ENCODE data around the gene MIER2.
A peak's percentile ranks its signal among the peaks of the same experiment; 100 is the strongest.

MIER2 gene

DNA sequence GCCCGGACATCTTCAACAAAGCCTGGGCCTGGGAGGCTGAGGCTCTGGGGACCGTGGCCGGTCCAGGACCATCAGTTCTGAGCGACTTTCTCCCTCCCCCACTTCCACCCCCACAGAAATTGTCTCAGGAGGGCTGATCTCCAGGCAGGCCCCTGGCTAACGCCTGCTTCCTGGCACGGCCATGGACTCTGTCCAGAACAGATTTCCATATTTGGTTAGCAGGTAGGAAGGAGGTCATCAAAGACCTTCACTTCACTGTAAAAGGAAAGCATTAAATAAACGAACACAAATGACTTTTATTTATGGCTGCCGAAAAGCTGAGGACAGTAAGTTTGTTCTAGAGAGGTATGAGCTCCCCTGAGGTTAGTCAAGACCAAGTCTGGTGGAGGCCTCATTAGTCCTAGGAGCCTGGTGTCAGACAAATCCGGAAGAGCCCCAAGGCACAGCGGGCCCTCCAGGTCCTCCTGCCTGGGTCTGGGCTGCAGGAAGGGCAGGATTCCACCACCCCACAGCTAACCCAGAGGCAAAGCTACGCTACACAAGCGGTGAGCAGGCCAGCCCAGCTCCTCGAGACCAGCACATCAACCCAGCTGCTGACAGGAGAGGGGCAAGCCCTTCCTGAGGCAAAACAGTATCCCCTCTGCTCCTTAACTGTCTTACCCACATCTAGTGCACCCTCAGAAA lies 48.8 kb downstream of the MIER2 start:
- peak overlapping the region; percentile 27 for H3K18ac ChIP-seq (ENCODE audit: low read length)
- no peak overlapping the region for H4K8ac ChIP-seq (ENCODE audit: low read depth, low read length)
- H3K36me3 ChIP-seq (replicated peaks in 1 of 2; ENCODE audit: control insufficient read depth in 2 of 2, insufficient read depth in 2 of 2, low read length in 2 of 2): no peaks in the 10 kb centered on the region
- H3K4me2 ChIP-seq (ENCODE audit: insufficient read depth, low read length, poor library complexity, severe bottlenecking): no peak overlapping the region
- WGBS, 2 donors (ENCODE audit: extremely low coverage in 2 of 2, insufficient read length in 2 of 2, insufficient replicate concordance in 1 of 2): no CpG with 5 or more reads among the region's 13 CpGs
- no peak for DNase-seq (ENCODE audit: low spot score)
- H2AK5ac ChIP-seq (ENCODE audit: low read depth, low read length): peak overlapping the region; percentile 25
- H4K91ac ChIP-seq (ENCODE audit: low read depth, low read length, poor library complexity): no peak overlapping the region
- H3K4ac ChIP-seq (ENCODE audit: low read length): no peak overlapping the region
- H3K27me3 ChIP-seq (ENCODE audit: control insufficient read depth in 3 of 3, insufficient read depth in 3 of 3, low read depth in 1 of 3, low read length in 3 of 3): peaks cover 12 to 49% (median 39%) of the 10 kb centered on the region in 3 experiments
- H3K9ac ChIP-seq (ENCODE audit: low read depth, low read length, poor library complexity): no peak overlapping the region
- peaks cover 2 to 13% of the 10 kb centered on the region in 2 donors for H3K9me3 ChIP-seq (replicated peaks in 1 of 2; ENCODE audit: control insufficient read depth in 2 of 2, insufficient read depth in 1 of 2, low read depth in 1 of 2, low read length in 2 of 2)
- no peak overlapping the region for H2AFZ ChIP-seq (ENCODE audit: low read length)
- no peaks in the 10 kb centered on the region for H3K79me1 ChIP-seq (ENCODE audit: low read depth, low read length)
- H2BK120ac ChIP-seq (ENCODE audit: low read depth, low read length): no peak overlapping the region
- H3K14ac ChIP-seq (ENCODE audit: low read length): no peak overlapping the region
- H3K4me1 ChIP-seq (ENCODE audit: control insufficient read depth in 2 of 2, insufficient read depth in 1 of 2, low read depth in 1 of 2, low read length in 2 of 2): peaks cover 7 to 10% of the 10 kb centered on the region in 2 donors
- H2BK12ac ChIP-seq (ENCODE audit: low read length): no peak overlapping the region
- H3K27ac ChIP-seq (replicated peaks; ENCODE audit: low read length): no peak overlapping the region
- H2BK5ac ChIP-seq (ENCODE audit: low read length): no peak overlapping the region
- H3K23ac ChIP-seq (ENCODE audit: low read depth, low read length, poor library complexity): no peak overlapping the region
- peak overlapping the region; percentile 67 for H2BK15ac ChIP-seq (ENCODE audit: low read length)
- H3K4me3 ChIP-seq (ENCODE audit: low read length in 2 of 2): no peak overlapping the region

- Histone ChIP-seq H2BK120ac (ENCODE audit: low read depth, low read length) (no peak overlapping the region), H3K4me1 (ENCODE audit: control insufficient read depth in 2 of 2, insufficient read depth in 1 of 2, low read depth in 1 of 2, low read length in 2 of 2) (peaks cover 12 to 13% of the 10 kb centered on the region in 2 donors), H2AK5ac (ENCODE audit: low read depth, low read length) (peak overlapping the region; percentile 25), H3K79me1 (ENCODE audit: low read depth, low read length) (no peaks in the 10 kb centered on the region), H3K14ac (ENCODE audit: low read length) (peak overlapping the region; percentile 58), H2BK12ac (ENCODE audit: low read length) (no peak overlapping the region), H3K4ac (ENCODE audit: low read length) (no peak overlapping the region), H2BK5ac (ENCODE audit: low read length) (no peak overlapping the region), H3K18ac (ENCODE audit: low read length) (peak overlapping the region; percentile 78), H2BK15ac (ENCODE audit: low read length) (no peak overlapping the region), H4K8ac (ENCODE audit: low read depth, low read length) (no peak overlapping the region), H3K36me3 (replicated peaks in 1 of 2; ENCODE audit: control insufficient read depth in 2 of 2, insufficient read depth in 2 of 2, low read length in 2 of 2) (no peaks in the 10 kb centered on the region), H4K91ac (ENCODE audit: low read depth, low read length, poor library complexity) (no peak overlapping the region), H3K9me3 (replicated peaks in 1 of 2; ENCODE audit: control insufficient read depth in 2 of 2, insufficient read depth in 1 of 2, low read depth in 1 of 2, low read length in 2 of 2) (peaks cover 2 to 13% of the 10 kb centered on the region in 2 donors), H3K27ac (replicated peaks; ENCODE audit: low read length) (peak overlapping the region; percentile 24), H3K9ac (ENCODE audit: low read depth, low read length, poor library complexity) (no peak overlapping the region), H2AFZ (ENCODE audit: low read length) (peak overlapping the region; percentile 80), H3K4me3 (ENCODE audit: low read length in 2 of 2) (peak overlapping the region in 1 of 2 donors; percentile 23), H3K27me3 (ENCODE audit: control insufficient read depth in 3 of 3, insufficient read depth in 3 of 3, low read depth in 1 of 3, low read length in 3 of 3) (peaks cover 16 to 56% (median 46%) of the 10 kb centered on the region in 3 experiments), H3K4me2 (ENCODE audit: insufficient read depth, low read length, poor library complexity, severe bottlenecking) (peak overlapping the region; percentile 65), H3K23ac (ENCODE audit: low read depth, low read length, poor library complexity) (peak overlapping the region; percentile 8)
- WGBS, 2 donors (ENCODE audit: extremely low coverage in 2 of 2, insufficient read length in 2 of 2, insufficient replicate concordance in 1 of 2): no CpG with 5 or more reads among the region's 38 CpGs
- no peak for DNase-seq (ENCODE audit: low spot score)
Observed at GRCh38 chr19:294946-295686, 49.5 kb downstream of the MIER2 start.

GRCh38 chr19:294341-294945 lies 50.2 kb downstream of the MIER2 start:
- no CpG with 5 or more reads among the region's 29 CpGs for WGBS, 2 donors (ENCODE audit: extremely low coverage in 2 of 2, insufficient read length in 2 of 2, insufficient replicate concordance in 1 of 2)

More at GRCh38 chr19:294341-294945, 50.2 kb downstream of the MIER2 start:
- H2BK5ac ChIP-seq (ENCODE audit: low read length): no peak overlapping the region
- H4K91ac ChIP-seq (ENCODE audit: low read depth, low read length, poor library complexity): no peak overlapping the region
- no peak overlapping the region for H2BK12ac ChIP-seq (ENCODE audit: low read length)
- peaks cover 2 to 13% of the 10 kb centered on the region in 2 donors for H3K9me3 ChIP-seq (replicated peaks in 1 of 2; ENCODE audit: control insufficient read depth in 2 of 2, insufficient read depth in 1 of 2, low read depth in 1 of 2, low read length in 2 of 2)
- peak overlapping the region; percentile 78 for H3K18ac ChIP-seq (ENCODE audit: low read length)
- H3K4me3 ChIP-seq (ENCODE audit: low read length in 2 of 2): peak overlapping the region in 1 of 2 donors; percentile 23
- H2AK5ac ChIP-seq (ENCODE audit: low read depth, low read length): peak overlapping the region; percentile 8
- H2BK15ac ChIP-seq (ENCODE audit: low read length): no peak overlapping the region
- no peak overlapping the region for H3K4ac ChIP-seq (ENCODE audit: low read length)
- no peak overlapping the region for H3K27ac ChIP-seq (replicated peaks; ENCODE audit: low read length)
- H4K8ac ChIP-seq (ENCODE audit: low read depth, low read length): no peak overlapping the region
- H3K27me3 ChIP-seq (ENCODE audit: control insufficient read depth in 3 of 3, insufficient read depth in 3 of 3, low read depth in 1 of 3, low read length in 3 of 3): peaks cover 16 to 63% (median 53%) of the 10 kb centered on the region in 3 experiments
- H3K23ac ChIP-seq (ENCODE audit: low read depth, low read length, poor library complexity): peak overlapping the region; percentile 94
- peak overlapping the region; percentile 80 for H2AFZ ChIP-seq (ENCODE audit: low read length)
- peak overlapping the region; percentile 58 for H3K14ac ChIP-seq (ENCODE audit: low read length)
- H3K9ac ChIP-seq (ENCODE audit: low read depth, low read length, poor library complexity): peak overlapping the region; percentile 54
- H2BK120ac ChIP-seq (ENCODE audit: low read depth, low read length): no peak overlapping the region
- DNase-seq (ENCODE audit: low spot score): no peak
- H3K36me3 ChIP-seq (replicated peaks in 1 of 2; ENCODE audit: control insufficient read depth in 2 of 2, insufficient read depth in 2 of 2, low read length in 2 of 2): no peaks in the 10 kb centered on the region
- H3K4me1 ChIP-seq (ENCODE audit: control insufficient read depth in 2 of 2, insufficient read depth in 1 of 2, low read depth in 1 of 2, low read length in 2 of 2): peaks cover 14% of the 10 kb centered on the region in 2 donors
- no peaks in the 10 kb centered on the region for H3K79me1 ChIP-seq (ENCODE audit: low read depth, low read length)
- H3K4me2 ChIP-seq (ENCODE audit: insufficient read depth, low read length, poor library complexity, severe bottlenecking): peak overlapping the region; percentile 65
